ENCODE results near the gene MYO1H. TPM values are rescaled to one million over a fixed set of nuclear protein-coding genes. Genes with fewer than 3 reads are reported as not detected.

The MYO1H gene
- total RNA-seq, 2 experiments from 2014 or later, result not detected

DNA sequence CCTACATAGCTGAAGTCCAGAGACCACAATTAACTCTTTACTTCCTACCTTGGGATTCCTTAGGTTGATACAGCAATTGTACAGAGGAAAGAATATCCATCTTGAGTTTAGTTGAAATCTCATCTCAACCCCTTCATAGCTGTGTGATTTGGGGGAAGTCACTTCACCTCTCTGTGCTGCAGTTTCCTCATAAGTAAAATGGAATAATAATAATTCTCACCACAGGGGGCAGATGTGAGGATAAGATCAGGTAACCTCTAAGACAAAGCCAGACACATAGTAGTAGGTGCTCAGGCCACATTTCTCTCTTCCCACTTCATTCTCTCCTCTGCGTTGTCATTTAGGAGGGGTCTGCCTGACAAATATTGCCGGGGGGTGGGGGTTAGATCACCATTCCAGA is 45.3 kb upstream of the MYO1H start:
- intact Hi-C loops (cut with DNase I, micrococcal nuclease), result no loop called here
- Mint-ChIP-seq H3K36me3 (ENCODE audit: low read depth) (no peaks in the 10 kb centered on the region), H3K4me1 (ENCODE audit: low read depth) (no peaks in the 10 kb centered on the region), H3K27me3 (peaks cover 47% of the 10 kb centered on the region), H3K4me3 (no peak overlapping the region), H3K27ac (no peak overlapping the region), H3K9me3 (no peaks in the 10 kb centered on the region)
- ChIA-PET CTCF (no interaction called here), POLR2A (no interaction called here)
- Histone ChIP-seq H3K9me3 (ENCODE audit: control insufficient read depth in 1 of 2, insufficient read depth in 1 of 2, low read length in 2 of 2) (no peaks in the 10 kb centered on the region), H3K36me3 (ENCODE audit: insufficient read depth, low read length) (no peaks in the 10 kb centered on the region), H3K27ac (ENCODE audit: low read depth in 1 of 2, low read length in 2 of 2) (no peak overlapping the region), H3K4me3 (ENCODE audit: low read length) (no peak overlapping the region), H3K27me3 (ENCODE audit: control insufficient read depth in 1 of 2, insufficient read depth in 2 of 2, low read length in 2 of 2) (peaks cover 23% of the 10 kb centered on the region in 2 experiments), H3K4me1 (ENCODE audit: insufficient read depth, low read length) (no peaks in the 10 kb centered on the region)
- DNase-seq, result no peak
- ATAC-seq (ENCODE audit: poor library complexity), result no peak
- TF ChIP-seq, protein P1, sequence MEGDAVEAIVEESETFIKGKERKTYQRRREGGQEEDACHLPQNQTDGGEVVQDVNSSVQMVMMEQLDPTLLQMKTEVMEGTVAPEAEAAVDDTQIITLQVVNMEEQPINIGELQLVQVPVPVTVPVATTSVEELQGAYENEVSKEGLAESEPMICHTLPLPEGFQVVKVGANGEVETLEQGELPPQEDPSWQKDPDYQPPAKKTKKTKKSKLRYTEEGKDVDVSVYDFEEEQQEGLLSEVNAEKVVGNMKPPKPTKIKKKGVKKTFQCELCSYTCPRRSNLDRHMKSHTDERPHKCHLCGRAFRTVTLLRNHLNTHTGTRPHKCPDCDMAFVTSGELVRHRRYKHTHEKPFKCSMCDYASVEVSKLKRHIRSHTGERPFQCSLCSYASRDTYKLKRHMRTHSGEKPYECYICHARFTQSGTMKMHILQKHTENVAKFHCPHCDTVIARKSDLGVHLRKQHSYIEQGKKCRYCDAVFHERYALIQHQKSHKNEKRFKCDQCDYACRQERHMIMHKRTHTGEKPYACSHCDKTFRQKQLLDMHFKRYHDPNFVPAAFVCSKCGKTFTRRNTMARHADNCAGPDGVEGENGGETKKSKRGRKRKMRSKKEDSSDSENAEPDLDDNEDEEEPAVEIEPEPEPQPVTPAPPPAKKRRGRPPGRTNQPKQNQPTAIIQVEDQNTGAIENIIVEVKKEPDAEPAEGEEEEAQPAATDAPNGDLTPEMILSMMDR (IDR thresholded peaks at IDR 0.05), result no peak

DNA sequence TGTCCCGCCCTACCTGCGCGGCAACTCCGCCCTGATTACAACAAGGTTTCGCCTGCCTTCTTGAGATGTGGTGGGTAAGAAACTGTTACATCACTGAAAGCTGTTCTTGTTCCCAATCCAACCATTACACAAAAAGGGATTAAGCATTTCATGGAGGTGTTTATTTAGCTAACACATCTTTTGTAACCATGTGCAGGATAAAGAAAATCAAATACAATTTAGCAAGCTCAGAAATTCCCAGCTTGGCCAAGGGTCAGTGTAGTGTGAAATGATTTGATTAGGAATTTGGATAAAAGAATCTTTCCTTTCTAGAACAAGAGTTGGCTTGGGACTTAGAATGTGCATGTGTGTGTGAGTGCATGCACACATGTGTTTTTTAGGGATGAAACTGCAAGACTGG is 44.9 kb upstream of the MYO1H start:
- H3K36me3 ChIP-seq (ENCODE audit: insufficient read depth, low read length), result no peaks in the 10 kb centered on the region
- no peak overlapping the region for H3K27ac ChIP-seq (ENCODE audit: low read depth in 1 of 2, low read length in 2 of 2)
- no peak overlapping the region for H3K4me3 ChIP-seq (ENCODE audit: low read length)
- no peaks in the 10 kb centered on the region for H3K9me3 ChIP-seq (ENCODE audit: control insufficient read depth in 1 of 2, insufficient read depth in 1 of 2, low read length in 2 of 2)
- H3K36me3 Mint-ChIP-seq (ENCODE audit: low read depth), result no peaks in the 10 kb centered on the region
- ChIA-PET POLR2A (no interaction called here), CTCF (no interaction called here)
- DNase-seq (no peak), ATAC-seq (ENCODE audit: poor library complexity) (no peak)
- no peaks in the 10 kb centered on the region for H3K4me1 Mint-ChIP-seq (ENCODE audit: low read depth)
- H3K27me3 ChIP-seq (ENCODE audit: control insufficient read depth in 1 of 2, insufficient read depth in 2 of 2, low read length in 2 of 2), result peaks cover 27% of the 10 kb centered on the region in 2 experiments
- H3K9me3 Mint-ChIP-seq, result no peaks in the 10 kb centered on the region
- no peak overlapping the region for H3K27ac Mint-ChIP-seq
- H3K4me3 Mint-ChIP-seq, result no peak overlapping the region
- TF ChIP-seq, protein P1 (IDR thresholded peaks at IDR 0.05), result no peak
- H3K4me1 ChIP-seq (ENCODE audit: insufficient read depth, low read length), result no peaks in the 10 kb centered on the region
- peaks cover 51% of the 10 kb centered on the region for H3K27me3 Mint-ChIP-seq
- intact Hi-C loops (cut with DNase I, micrococcal nuclease), result no loop called here

DNA sequence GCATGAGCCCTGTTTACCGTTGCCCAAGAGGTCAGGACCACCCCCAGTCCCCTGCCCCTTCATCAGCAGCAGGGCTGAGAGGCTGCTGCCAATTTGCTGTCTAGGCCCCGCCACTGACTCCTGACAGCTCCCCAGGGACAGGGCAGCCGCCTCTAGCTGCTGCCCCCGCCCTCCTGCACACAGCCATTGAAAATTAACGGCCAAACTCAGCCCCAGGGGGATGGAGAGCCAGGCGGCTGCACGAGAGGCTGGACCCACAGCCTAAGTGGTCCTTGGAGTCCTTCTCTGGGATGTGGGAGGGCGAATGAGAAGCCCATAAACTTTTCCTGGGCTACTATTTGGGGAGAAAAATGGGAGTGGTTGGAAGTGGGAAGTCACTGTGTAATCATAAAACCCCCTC is 43.2 kb upstream of the MYO1H start:
- Histone ChIP-seq H3K4me3 (ENCODE audit: low read length) (no peak overlapping the region), H3K36me3 (ENCODE audit: insufficient read depth, low read length) (no peaks in the 10 kb centered on the region), H3K27ac (ENCODE audit: low read depth in 1 of 2, low read length in 2 of 2) (no peak overlapping the region), H3K4me1 (ENCODE audit: insufficient read depth, low read length) (peaks cover 7% of the 10 kb centered on the region), H3K27me3 (ENCODE audit: control insufficient read depth in 1 of 2, insufficient read depth in 2 of 2, low read length in 2 of 2) (peaks cover 39 to 40% of the 10 kb centered on the region in 2 experiments), H3K9me3 (ENCODE audit: control insufficient read depth in 1 of 2, insufficient read depth in 1 of 2, low read length in 2 of 2) (no peaks in the 10 kb centered on the region)
- ATAC-seq (ENCODE audit: poor library complexity), result no peak
- no peak overlapping the region for H3K27ac Mint-ChIP-seq
- TF ChIP-seq, protein P1 (IDR thresholded peaks at IDR 0.05), result no peak
- intact Hi-C loops (cut with DNase I, micrococcal nuclease), result no loop called here
- H3K4me3 Mint-ChIP-seq, result no peak overlapping the region
- DNase-seq, result no peak
- POLR2A ChIA-PET, result no interaction called here
- no peaks in the 10 kb centered on the region for H3K9me3 Mint-ChIP-seq
- CTCF ChIA-PET, result no interaction called here
- peaks cover 65% of the 10 kb centered on the region for H3K27me3 Mint-ChIP-seq
- no peaks in the 10 kb centered on the region for H3K36me3 Mint-ChIP-seq (ENCODE audit: low read depth)
- no peaks in the 10 kb centered on the region for H3K4me1 Mint-ChIP-seq (ENCODE audit: low read depth)
